ENCODE measurements around the gene OR10G4.
"Not testable (repeated sequence)": the region's sequence is repeated elsewhere in the genome, so short reads cannot be mapped to it uniquely, and the experiment has no call there.

The OR10G4 gene

GRCh38 chr11:124012697-124013096, at the start of gene OR10G4:
Gene OR10G4 (plus strand): TSS chr11:124012997. CDS start chr11:124015575, 2,578 bp downstream.
- H3K27ac ChIP-seq, result no peak within 1 kb of the TSS
- no peak within 1 kb of the TSS for H3K4me3 ChIP-seq

- Histone ChIP-seq H3K4me3 (no peak overlapping the region), H3K27ac (no peak overlapping the region)
Observed at GRCh38 chr11:123973816-123974215, 39.0 kb upstream of the OR10G4 start.

- Histone ChIP-seq H3K27ac (no peak overlapping the region), H3K4me3 (no peak overlapping the region)
Observed at GRCh38 chr11:123976770-123977560, 35.8 kb upstream of the OR10G4 start.

- Histone ChIP-seq H3K27ac (no peak within 1 kb of the TSS), H3K4me3 (no peak within 1 kb of the TSS)
Observed at GRCh38 chr11:123977731-123978347, 35.0 kb upstream of the OR10G4 start, which contains the start of gene OR10S1. Gene OR10S1 (minus strand): TSS chr11:123977781. CDS start chr11:123977664, 117 bp downstream.

- H3K27ac ChIP-seq, result no peak overlapping the region
- no peak overlapping the region for H3K4me3 ChIP-seq
Observed at GRCh38 chr11:123979311-123979710, 33.5 kb upstream of the OR10G4 start.

- H3K27ac ChIP-seq, result no peak within 1 kb of the TSS
- no peak within 1 kb of the TSS for H3K4me3 ChIP-seq
Observed at GRCh38 chr11:123995119-123995518, 17.7 kb upstream of the OR10G4 start, which contains the start of gene OR10G6. Gene OR10G6 (minus strand): TSS chr11:123995161. CDS start chr11:123995161, 0 bp downstream.

- not testable (repeated sequence) for H3K27ac ChIP-seq, H3K4me3 ChIP-seq
Observed at GRCh38 chr11:124015837-124016236, 3.0 kb downstream of the OR10G4 start.

- no peak within 1 kb of the TSS for H3K27ac ChIP-seq
- H3K4me3 ChIP-seq, result no peak within 1 kb of the TSS
Observed at GRCh38 chr11:124026498-124026897, 13.7 kb downstream of the OR10G4 start, which contains the start of gene OR10G8. Gene OR10G8 (plus strand): TSS chr11:124026798. CDS start chr11:124029623, 2,825 bp downstream.

- no peak overlapping the region for H3K27ac ChIP-seq
Observed at GRCh38 chr11:124036666-124037065, 23.9 kb downstream of the OR10G4 start.

GRCh38 chr11:124039557-124039956, 26.8 kb downstream of the OR10G4 start:
- Histone ChIP-seq H3K4me3 (no peak overlapping the region), H3K27ac (no peak overlapping the region)

More at GRCh38 chr11:124036666-124037065, 23.9 kb downstream of the OR10G4 start:
- H3K4me3 ChIP-seq, result no peak overlapping the region

- Histone ChIP-seq H3K4me3 (no peak within 1 kb of the TSS), H3K27ac (no peak within 1 kb of the TSS)
Observed at GRCh38 chr11:124041254-124041653, 28.5 kb downstream of the OR10G4 start, which contains the start of gene OR10G7. Gene OR10G7 (minus strand): TSS chr11:124041325. CDS start chr11:124039001, 2,324 bp downstream.

- H3K4me3 ChIP-seq, result no peak overlapping the region
- H3K27ac ChIP-seq, result no peak overlapping the region
Observed at GRCh38 chr11:124043420-124043819, 30.6 kb downstream of the OR10G4 start.

GRCh38 chr11:124050748-124051147, 38.0 kb downstream of the OR10G4 start:
- Histone ChIP-seq H3K4me3 (no peak overlapping the region), H3K27ac (no peak overlapping the region)

- Histone ChIP-seq H3K4me3 (no peak overlapping the region), H3K27ac (no peak overlapping the region)
Observed at GRCh38 chr11:124052966-124053365, 40.2 kb downstream of the OR10G4 start.

Measured in skin epidermis (tissue), 12 donors.